Measurements from ENCODE around the gene TFAP2E. TPM values are rescaled to one million over a fixed set of nuclear protein-coding genes. Genes with fewer than 3 reads are reported as not detected.

Gene TFAP2E
- total RNA-seq, 6 experiments from 2014 or later, result 0.15 to 0.24 TPM; not detected in 4

GRCh38 chr1:35611655-35612054 lies 38.5 kb downstream of the TFAP2E start:
- H3K27me3 ChIP-seq, result no peaks in the 10 kb centered on the region
- WGBS (ENCODE audit: insufficient coverage, low coverage, low lambda C conversion rate, missing lambda C conversion rate), result 93% methylated on average over 7 of the region's 7 CpGs
- H3K9me3 ChIP-seq, result no peaks in the 10 kb centered on the region
- DNase-seq (no peak), ATAC-seq (no peak)
- H3K27ac ChIP-seq, result no peak overlapping the region
- intact Hi-C loops (cut with DNase I), result no loop called here
- H3K4me3 ChIP-seq, result no peak overlapping the region
- H3K36me3 ChIP-seq, result peaks cover 2 to 50% (median 17%) of the 10 kb centered on the region in 4 donors
- H3K4me1 ChIP-seq, result no peaks in the 10 kb centered on the region
- TF ChIP-seq POLR2A (IDR thresholded peaks at IDR 0.05) (no peak), CTCF (IDR thresholded peaks at IDR 0.05) (no peak)

GRCh38 chr1:35615440-35615839 lies 42.3 kb downstream of the TFAP2E start:
- H3K27me3 ChIP-seq, result no peaks in the 10 kb centered on the region
- H3K27ac ChIP-seq, result no peak overlapping the region
- no peak overlapping the region for H3K4me3 ChIP-seq
- no peak for ATAC-seq
- H3K4me1 ChIP-seq, result no peaks in the 10 kb centered on the region
- no peak for TF ChIP-seq POLR2A (IDR thresholded peaks at IDR 0.05)
- TF ChIP-seq CTCF (IDR thresholded peaks at IDR 0.05), result no peak
- no peaks in the 10 kb centered on the region for H3K9me3 ChIP-seq
- intact Hi-C loops (cut with DNase I), result no loop called here
- peaks cover 0 to 22% (median under 1%) of the 10 kb centered on the region in 4 donors for H3K36me3 ChIP-seq
- WGBS (ENCODE audit: insufficient coverage, low coverage, low lambda C conversion rate, missing lambda C conversion rate), result 84% methylated on average over 8 of the region's 8 CpGs
- DNase-seq, result no peak

- peaks cover 0 to 10% (median 4%) of the 10 kb centered on the region in 4 donors for H3K36me3 ChIP-seq
- H3K4me1 ChIP-seq, result no peaks in the 10 kb centered on the region
- no peak for TF ChIP-seq POLR2A (IDR thresholded peaks at IDR 0.05)
- TF ChIP-seq CTCF (IDR thresholded peaks at IDR 0.05), result no peak
- intact Hi-C loops (cut with DNase I), result no loop called here
- H3K27me3 ChIP-seq, result no peaks in the 10 kb centered on the region
- H3K4me3 ChIP-seq, result no peak overlapping the region
- no peak for DNase-seq
- no peak for ATAC-seq
- no peaks in the 10 kb centered on the region for H3K9me3 ChIP-seq
- H3K27ac ChIP-seq, result no peak overlapping the region
- 84% methylated on average over 6 of the region's 6 CpGs for WGBS (ENCODE audit: insufficient coverage, low coverage, low lambda C conversion rate, missing lambda C conversion rate)
These were observed 46.4 kb downstream of the TFAP2E start for GRCh38 chr1:35619237-35620121.

- DNase-seq, result no peak
- TF ChIP-seq CTCF (IDR thresholded peaks at IDR 0.05), result no peak
- TF ChIP-seq POLR2A (IDR thresholded peaks at IDR 0.05), result no peak
- peaks cover 0 to 19% (median 4%) of the 10 kb centered on the region in 4 donors for H3K36me3 ChIP-seq
- H3K4me3 ChIP-seq, result no peak overlapping the region
- no peaks in the 10 kb centered on the region for H3K27me3 ChIP-seq
- no peak for ATAC-seq
- H3K4me1 ChIP-seq, result no peaks in the 10 kb centered on the region
- no peak overlapping the region for H3K27ac ChIP-seq
- intact Hi-C loops (cut with DNase I), result no loop called here
- 89% methylated on average over 3 of the region's 4 CpGs for WGBS (ENCODE audit: insufficient coverage, low coverage, low lambda C conversion rate, missing lambda C conversion rate)
- H3K9me3 ChIP-seq, result no peaks in the 10 kb centered on the region
These were observed 49.5 kb downstream of the TFAP2E start for GRCh38 chr1:35622510-35623178.

All from right lobe of liver (tissue), 6 donors.